GM21515 (cell line): ENCODE results near the gene TAS1R3.

Source experiments
- ATAC-seq: cut with Tn5 transposase; IDR thresholded peaks from one replicate; pipeline ENCODE4 v1.9.1; 2021; ENCODE audit not compliant: unreplicated experiment

TAS1R3 gene

DNA sequence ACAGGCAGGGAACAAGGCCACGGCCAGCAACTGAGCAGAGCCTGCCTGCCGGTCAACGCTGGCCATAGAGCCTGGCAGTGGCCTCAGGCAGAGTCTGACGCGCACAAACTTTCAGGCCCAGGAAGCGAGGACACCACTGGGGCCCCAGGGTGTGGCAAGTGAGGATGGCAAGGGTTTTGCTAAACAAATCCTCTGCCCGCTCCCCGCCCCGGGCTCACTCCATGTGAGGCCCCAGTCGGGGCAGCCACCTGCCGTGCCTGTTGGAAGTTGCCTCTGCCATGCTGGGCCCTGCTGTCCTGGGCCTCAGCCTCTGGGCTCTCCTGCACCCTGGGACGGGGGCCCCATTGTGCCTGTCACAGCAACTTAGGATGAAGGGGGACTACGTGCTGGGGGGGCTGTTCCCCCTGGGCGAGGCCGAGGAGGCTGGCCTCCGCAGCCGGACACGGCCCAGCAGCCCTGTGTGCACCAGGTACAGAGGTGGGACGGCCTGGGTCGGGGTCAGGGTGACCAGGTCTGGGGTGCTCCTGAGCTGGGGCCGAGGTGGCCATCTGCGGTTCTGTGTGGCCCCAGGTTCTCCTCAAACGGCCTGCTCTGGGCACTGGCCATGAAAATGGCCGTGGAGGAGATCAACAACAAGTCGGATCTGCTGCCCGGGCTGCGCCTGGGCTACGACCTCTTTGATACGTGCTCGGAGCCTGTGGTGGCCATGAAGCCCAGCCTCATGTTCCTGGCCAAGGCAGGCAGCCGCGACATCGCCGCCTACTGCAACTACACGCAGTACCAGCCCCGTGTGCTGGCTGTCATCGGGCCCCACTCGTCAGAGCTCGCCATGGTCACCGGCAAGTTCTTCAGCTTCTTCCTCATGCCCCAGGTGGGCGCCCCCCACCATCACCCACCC lies at the start of gene TAS1R3:
Gene TAS1R3, plus strand, starts transcription at position 213 of the 898 bp plus-strand sequence. Its CDS starts 66 bp downstream, at position 279.
- ATAC-seq: no peak

GRCh38 chr1:1281533-1282321 lies 49.4 kb upstream of the TAS1R3 start:
- ATAC-seq: no peak

DNA sequence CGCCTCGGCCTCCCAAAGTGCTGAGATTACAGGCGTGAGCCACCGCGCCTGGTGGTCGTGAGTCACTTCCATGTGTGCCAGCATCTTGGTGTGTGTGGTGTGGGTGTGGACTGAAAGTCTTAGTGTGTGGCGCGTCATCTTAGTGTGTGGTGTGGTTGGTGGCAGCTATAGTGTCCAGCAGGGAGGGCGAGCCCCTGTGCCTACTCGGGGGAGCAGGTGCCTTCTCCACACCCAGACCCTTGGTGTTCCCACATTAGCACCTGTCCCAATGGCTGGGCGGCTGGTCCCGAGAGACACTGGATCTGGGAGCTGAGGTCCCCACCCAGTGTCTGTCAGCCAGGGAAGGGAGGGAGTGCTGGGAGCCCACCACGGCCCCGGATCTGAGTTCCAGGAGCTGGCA lies 48.1 kb upstream of the TAS1R3 start:
- ATAC-seq: no peak

DNA sequence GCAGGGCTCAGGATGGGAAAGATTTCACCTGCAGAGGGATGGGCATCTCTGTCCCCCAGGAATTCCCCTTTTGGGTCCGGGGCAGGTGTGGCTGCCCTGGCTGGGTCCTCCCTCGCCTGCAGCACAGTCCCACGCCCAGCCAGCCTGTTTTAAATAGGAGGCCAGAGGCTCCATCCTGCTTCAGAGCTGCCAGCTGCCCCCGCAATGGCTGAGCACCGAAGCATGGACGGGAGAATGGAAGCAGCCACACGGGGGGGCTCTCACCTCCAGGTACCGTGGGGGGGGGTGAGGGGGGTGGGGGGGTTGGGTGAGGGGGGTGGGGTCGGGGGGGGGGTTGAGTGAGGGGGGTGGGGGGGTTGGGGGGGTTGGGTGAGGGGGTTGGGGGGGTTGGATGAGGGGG lies 47.3 kb upstream of the TAS1R3 start:
- ATAC-seq: no peak

DNA sequence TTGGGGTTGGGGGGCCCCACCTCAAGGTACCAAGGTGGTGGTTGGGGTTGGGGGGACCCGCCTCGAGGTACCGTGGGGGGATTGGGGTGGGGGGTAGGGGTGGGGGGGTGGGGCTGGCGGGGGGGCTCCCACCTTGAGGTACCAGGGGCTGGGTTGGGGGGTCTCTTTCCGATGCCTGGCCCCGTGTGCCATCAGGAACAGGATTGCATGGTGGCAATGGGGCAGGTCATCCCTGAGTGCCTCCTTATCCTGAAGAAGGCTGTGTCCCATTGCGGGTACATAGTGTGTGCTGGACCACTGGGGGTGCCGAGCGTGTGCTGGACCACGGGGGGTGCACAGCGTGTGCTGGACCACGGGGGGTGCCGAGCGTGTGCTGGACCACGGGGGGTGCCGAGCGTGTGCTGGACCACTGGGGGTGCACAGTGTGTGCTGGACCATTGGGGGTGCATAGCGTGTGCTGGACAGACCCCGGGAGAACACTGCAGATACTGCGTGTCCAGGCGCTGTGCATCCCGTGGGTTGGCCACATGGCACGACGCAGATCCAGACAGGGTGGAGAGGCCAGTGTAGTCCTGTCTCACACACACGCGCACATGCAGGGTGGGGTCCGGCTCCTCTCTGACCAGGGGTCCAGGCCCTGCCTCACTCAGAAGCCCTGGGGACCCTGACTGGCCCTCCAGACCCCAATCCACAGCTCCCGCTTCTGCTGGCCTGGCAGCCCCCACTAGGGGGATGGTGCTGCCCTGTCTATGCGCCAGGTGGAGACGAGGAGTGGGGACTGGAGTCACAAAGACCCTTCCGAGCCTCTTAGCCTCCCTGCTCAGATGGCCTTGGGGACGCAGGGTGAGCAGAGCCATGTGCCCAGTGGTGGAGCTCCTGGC lies 46.6 kb upstream of the TAS1R3 start:
- no peak for ATAC-seq

- ATAC-seq: no peak
These were observed 45.9 kb upstream of the TAS1R3 start for GRCh38 chr1:1285102-1285571.

- no peak for ATAC-seq
These were observed 45.3 kb upstream of the TAS1R3 start for GRCh38 chr1:1285611-1286311.

- ATAC-seq: no peak
These were observed 44.5 kb upstream of the TAS1R3 start for GRCh38 chr1:1286313-1287261.

GRCh38 chr1:1287288-1288110 lies 43.6 kb upstream of the TAS1R3 start:
- ATAC-seq: no peak

DNA sequence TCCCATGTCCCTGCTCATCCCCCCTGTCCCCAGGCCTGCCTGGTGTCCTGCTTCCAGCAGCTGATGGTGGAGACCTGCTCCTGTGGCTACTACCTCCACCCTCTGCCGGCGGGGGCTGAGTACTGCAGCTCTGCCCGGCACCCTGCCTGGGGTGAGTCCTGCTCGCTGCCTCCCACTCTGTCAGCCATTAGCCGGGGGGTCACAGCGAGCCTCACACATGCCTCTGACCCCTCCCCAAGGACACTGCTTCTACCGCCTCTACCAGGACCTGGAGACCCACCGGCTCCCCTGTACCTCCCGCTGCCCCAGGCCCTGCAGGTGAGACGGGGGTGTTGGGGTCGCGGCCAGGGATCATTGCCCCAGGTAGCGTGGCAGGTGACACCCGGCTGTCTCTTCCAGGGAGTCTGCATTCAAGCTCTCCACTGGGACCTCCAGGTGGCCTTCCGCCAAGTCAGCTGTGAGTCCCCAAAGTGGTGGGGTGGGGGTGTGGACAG lies 40.8 kb upstream of the TAS1R3 start:
- no peak for ATAC-seq

- ATAC-seq: no peak
These were observed 40.0 kb upstream of the TAS1R3 start for GRCh38 chr1:1291023-1291528.

- ATAC-seq: no peak
These were observed 39.3 kb upstream of the TAS1R3 start for GRCh38 chr1:1291548-1292441.

DNA sequence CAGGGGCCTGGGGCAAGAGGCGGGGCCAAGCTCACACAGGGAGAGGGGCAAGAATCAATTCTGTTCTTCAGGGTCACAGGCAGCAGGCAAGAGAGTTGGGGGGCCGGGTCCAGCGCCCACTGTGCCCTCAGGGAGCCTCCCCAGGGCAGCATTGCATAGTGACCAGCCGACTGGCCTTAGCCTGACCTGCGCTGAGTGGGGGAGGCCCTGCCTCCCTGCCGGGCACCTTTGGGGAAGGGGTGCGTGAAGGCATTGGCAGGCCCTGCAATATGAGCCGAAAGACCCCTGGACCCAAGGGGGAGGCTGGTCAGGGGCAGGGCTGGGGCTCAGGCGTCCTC lies 38.7 kb upstream of the TAS1R3 start:
- no peak for ATAC-seq

DNA sequence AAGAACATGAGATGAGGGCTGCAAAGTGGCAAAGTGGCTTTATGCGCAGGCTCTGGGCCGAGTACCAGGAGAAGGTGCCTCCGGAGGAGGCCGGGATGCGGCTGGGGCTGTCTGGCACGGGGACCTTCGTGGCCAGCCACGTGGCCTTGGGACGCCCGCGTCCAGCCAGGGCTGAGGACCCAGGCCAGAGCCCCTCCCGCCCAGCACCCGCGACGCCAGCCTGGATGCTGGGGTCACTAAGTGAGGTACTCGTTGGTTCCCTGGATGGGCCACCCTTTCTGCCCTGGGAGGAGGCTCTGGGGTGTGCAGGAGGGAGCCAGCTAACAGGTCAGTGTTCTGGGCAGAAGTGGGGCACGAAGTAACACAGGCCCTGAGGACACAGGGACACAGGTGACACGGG lies 38.2 kb upstream of the TAS1R3 start:
- ATAC-seq: no peak

GRCh38 chr1:1293263-1294249 lies 37.5 kb upstream of the TAS1R3 start:
- ATAC-seq: no peak
